GM12801 (cell line): Measurements from ENCODE around the gene ARHGEF11.

Experiments
- CTCF ChIP-seq: IDR thresholded peaks from one replicate; pipeline ENCODE4 v1.5.1; 2011; ENCODE audit warnings: control low read depth; ENCODE audit not compliant: insufficient read length; ENCODE audit errors: extremely low read depth

Gene ARHGEF11

GRCh38 chr1:156912861-156913808 is 132.4 kb downstream of the ARHGEF11 start:
- no peak for TF ChIP-seq CTCF

GRCh38 chr1:156912310-156912709 is 133.2 kb downstream of the ARHGEF11 start:
- TF ChIP-seq CTCF, result no peak

GRCh38 chr1:156911577-156912298 is 133.8 kb downstream of the ARHGEF11 start:
- TF ChIP-seq CTCF, result no peak

- TF ChIP-seq CTCF, result no peak
Observed at GRCh38 chr1:156910309-156910782, 135.2 kb downstream of the ARHGEF11 start.

- TF ChIP-seq CTCF, result no peak
Observed at GRCh38 chr1:156909671-156910070, 135.9 kb downstream of the ARHGEF11 start.

- no peak for TF ChIP-seq CTCF
Observed at GRCh38 chr1:156908955-156909354, 136.6 kb downstream of the ARHGEF11 start.

GRCh38 chr1:156908541-156908940 is 137.0 kb downstream of the ARHGEF11 start:
- no peak for TF ChIP-seq CTCF
